ENCODE measurements around the gene SRGAP3.

DNA sequence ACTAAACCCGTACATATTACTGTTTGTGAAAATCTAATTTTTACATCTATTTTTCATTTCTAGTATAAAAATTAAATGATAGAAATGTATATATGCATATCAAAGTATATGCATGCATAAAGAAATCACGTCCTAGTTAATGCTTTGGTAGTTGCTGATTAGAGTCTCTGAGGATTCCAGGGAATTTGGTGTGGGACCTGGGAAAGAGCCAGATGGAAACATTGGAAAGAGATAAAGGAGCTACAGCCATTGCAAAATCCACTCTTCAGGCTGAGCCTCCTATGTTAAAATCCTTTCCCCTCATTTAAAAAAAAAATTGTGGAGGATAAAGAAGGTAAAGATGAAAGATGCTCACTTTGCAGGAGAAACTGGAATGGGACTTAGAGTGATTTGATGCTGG lies 134.1 kb downstream of the SRGAP3 start:
- TF ChIP-seq EZH2 (IDR thresholded peaks at IDR 0.05; ENCODE audit: borderline replicate concordance, low read depth, low read length, poor library complexity, severe bottlenecking) (no peak), CTCF (conservative IDR thresholded peaks at IDR 0.05; ENCODE audit: low read depth, low read length) (no peak)

All from A673 (cell line).